Gastroesophageal sphincter (tissue), 3 donors: ENCODE measurements around the gene PSMA8.

ENCODE experiments used
- EP300 ChIP-seq: sonication (generic); formaldehyde crosslinking; IDR thresholded peaks from one replicate; pipeline ENCODE4 v1.6.1; 2017; ENCODE audit warnings: antibody characterized with exemption, mild to moderate bottlenecking
- POLR2A ChIP-seq, 2 donors: fragments of 450-650 bp; IDR thresholded peaks; one replicate each; pipeline ENCODE4 v1.6.1; 2017; ENCODE audit warnings: antibody characterized with exemption in 2 of 2, mild to moderate bottlenecking in 2 of 2, moderate library complexity in 1 of 2
- POLR2AphosphoS5 ChIP-seq: sonication (generic); formaldehyde crosslinking; IDR thresholded peaks from one replicate; pipeline ENCODE4 v1.6.1; 2017; ENCODE audit warnings: antibody characterized with exemption
- TF ChIP-seq, protein P1 (sequence below), 4 experiments: fragments of 200-600 bp in 2 of 4; fragments of 450-650 bp in 2 of 4; sonication (generic) in 1 of 4; IDR thresholded peaks; one replicate each; pipeline ENCODE4 v1.5.1; 2017 to 2019; ENCODE audit warnings: antibody characterized with exemption in 4 of 4, mild to moderate bottlenecking in 2 of 4, moderate library complexity in 2 of 4

DNA sequence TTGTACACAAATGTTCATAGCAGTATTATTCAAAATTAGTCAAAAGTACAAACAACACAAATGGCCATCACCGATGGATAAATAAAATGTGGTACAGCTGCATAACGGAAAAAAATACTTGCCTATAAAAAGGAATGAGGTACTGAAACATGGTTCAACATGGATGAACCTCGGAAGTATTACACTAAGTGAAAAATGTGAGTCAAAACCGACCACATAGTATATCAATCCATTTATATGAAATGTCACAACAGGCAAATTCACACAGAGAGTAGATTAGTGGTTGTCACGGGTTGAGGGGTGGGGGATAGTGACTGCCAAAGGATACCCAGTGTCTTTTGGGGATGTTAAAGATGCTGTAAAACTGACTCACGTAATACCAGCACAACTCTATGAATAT lies 46.7 kb upstream of the PSMA8 start:
- TF ChIP-seq, protein P1, sequence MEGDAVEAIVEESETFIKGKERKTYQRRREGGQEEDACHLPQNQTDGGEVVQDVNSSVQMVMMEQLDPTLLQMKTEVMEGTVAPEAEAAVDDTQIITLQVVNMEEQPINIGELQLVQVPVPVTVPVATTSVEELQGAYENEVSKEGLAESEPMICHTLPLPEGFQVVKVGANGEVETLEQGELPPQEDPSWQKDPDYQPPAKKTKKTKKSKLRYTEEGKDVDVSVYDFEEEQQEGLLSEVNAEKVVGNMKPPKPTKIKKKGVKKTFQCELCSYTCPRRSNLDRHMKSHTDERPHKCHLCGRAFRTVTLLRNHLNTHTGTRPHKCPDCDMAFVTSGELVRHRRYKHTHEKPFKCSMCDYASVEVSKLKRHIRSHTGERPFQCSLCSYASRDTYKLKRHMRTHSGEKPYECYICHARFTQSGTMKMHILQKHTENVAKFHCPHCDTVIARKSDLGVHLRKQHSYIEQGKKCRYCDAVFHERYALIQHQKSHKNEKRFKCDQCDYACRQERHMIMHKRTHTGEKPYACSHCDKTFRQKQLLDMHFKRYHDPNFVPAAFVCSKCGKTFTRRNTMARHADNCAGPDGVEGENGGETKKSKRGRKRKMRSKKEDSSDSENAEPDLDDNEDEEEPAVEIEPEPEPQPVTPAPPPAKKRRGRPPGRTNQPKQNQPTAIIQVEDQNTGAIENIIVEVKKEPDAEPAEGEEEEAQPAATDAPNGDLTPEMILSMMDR (IDR thresholded peaks at IDR 0.05) = no peak
- no peak for TF ChIP-seq POLR2AphosphoS5
- TF ChIP-seq POLR2A (IDR thresholded peaks at IDR 0.05) = no peak
- TF ChIP-seq EP300 = no peak
